NT2/D1 (cell line): ENCODE measurements around the gene ALDH1B1.
"Not testable (repeated sequence)": the region's sequence is repeated elsewhere in the genome, so short reads cannot be mapped to it uniquely, and the experiment has no call there.

Experiments used
- DNase-seq: peaks from one replicate; pipeline ENCODE4 v3.0.0-alpha.2; 2011; ENCODE audit warnings: low read depth, low spot score
- H3K27me3 ChIP-seq: 2 replicates; pipeline ENCODE4 v1.6.0; 2011; ENCODE audit warnings: mild to moderate bottlenecking; ENCODE audit not compliant: insufficient read length, insufficient read depth
- H3K36me3 ChIP-seq: 2 replicates; pipeline ENCODE4 v1.6.1; 2011; ENCODE audit warnings: mild to moderate bottlenecking, low read length, mixed read lengths; ENCODE audit not compliant: insufficient read depth, insufficient read length
- H3K4me1 ChIP-seq: 2 replicates; pipeline ENCODE4 v1.5.1; 2011; ENCODE audit not compliant: insufficient read depth, insufficient read length
- H3K4me3 ChIP-seq: 2 replicates; pipeline ENCODE4 v1.5.1; 2011; ENCODE audit warnings: low read depth; ENCODE audit not compliant: insufficient read length
- H3K9ac ChIP-seq: 2 replicates; pipeline ENCODE4 v1.6.0; 2011; ENCODE audit warnings: low read depth; ENCODE audit not compliant: insufficient read length
- H3K9me3 ChIP-seq: 2 replicates; pipeline ENCODE4 v1.5.1; 2011; ENCODE audit warnings: mild to moderate bottlenecking, low read length; ENCODE audit not compliant: insufficient read depth
- SUZ12 ChIP-seq: IDR thresholded peaks from 2 replicates; pipeline ENCODE4 v1.6.1; 2011; ENCODE audit not compliant: insufficient read length, insufficient read depth; ENCODE audit errors: extremely low read depth
- YY1 ChIP-seq: IDR thresholded peaks from 2 replicates; pipeline ENCODE4 v1.6.1; 2011; ENCODE audit not compliant: insufficient read length, insufficient read depth
- ZNF274 ChIP-seq: IDR thresholded peaks from 2 replicates; pipeline ENCODE4 v1.6.1; 2011; ENCODE audit warnings: mild to moderate bottlenecking, low read depth, low read length

The ALDH1B1 gene

DNA sequence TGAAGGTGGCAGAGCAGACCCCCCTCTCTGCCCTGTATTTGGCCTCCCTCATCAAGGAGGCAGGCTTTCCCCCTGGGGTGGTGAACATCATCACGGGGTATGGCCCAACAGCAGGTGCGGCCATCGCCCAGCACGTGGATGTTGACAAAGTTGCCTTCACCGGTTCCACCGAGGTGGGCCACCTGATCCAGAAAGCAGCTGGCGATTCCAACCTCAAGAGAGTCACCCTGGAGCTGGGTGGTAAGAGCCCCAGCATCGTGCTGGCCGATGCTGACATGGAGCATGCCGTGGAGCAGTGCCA, 3.8 kb downstream of the ALDH1B1 start:
- Histone ChIP-seq H3K9ac (no peak overlapping the region), H3K4me3 (no peak overlapping the region), H3K9me3 (no peaks in the 10 kb centered on the region), H3K4me1 (peaks cover 6% of the 10 kb centered on the region), H3K36me3 (peaks cover 47% of the 10 kb centered on the region), H3K27me3 (peaks cover 3% of the 10 kb centered on the region)
- no peak for DNase-seq
- no peak for TF ChIP-seq ZNF274
- no peak for TF ChIP-seq SUZ12
- no peak for TF ChIP-seq YY1

DNA sequence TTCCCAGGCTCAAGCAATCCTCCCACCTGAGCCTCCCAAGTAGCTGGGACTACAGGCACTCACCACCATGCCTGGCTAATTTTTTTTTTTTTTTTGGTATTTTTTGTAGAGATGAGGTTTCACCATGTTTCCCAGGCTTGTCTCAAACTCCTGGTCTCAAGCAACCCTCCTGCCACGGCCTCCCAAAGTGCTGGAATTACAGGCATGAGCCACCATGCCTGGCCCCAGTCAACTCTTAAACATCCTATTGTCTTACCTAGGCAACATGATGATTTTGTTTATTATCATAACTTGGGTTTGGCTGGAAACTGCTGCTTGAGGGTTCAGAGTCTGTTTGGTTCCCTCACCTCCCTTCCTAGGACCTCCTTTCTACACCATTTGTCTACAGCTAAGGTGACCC, 6.7 kb downstream of the ALDH1B1 start:
- not testable (repeated sequence) for DNase-seq, H3K9me3 ChIP-seq, H3K9ac ChIP-seq

DNA sequence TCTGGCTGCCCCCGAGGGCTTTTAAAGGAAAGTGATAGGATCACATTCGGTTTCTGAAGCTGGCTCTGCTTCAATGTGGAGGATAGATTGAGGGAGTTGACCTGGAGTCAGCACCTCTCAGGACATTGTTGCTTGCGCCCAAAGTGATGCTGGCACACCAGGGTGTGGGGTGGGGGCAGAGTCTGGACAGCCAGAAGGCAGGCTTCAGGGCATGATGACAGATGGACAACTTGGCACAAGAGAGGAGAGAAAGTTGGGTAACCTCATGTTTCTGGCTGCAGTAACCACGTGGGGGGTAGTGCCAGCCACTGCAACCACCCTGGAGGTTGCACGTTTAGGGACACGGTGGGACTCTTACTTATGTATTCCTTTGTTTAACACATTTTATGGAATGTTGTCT, 9.5 kb downstream of the ALDH1B1 start:
- H3K4me3 ChIP-seq: no peak overlapping the region
- H3K27me3 ChIP-seq: no peaks in the 10 kb centered on the region
- H3K9me3 ChIP-seq: no peaks in the 10 kb centered on the region
- H3K9ac ChIP-seq: no peak overlapping the region
- peaks cover 17% of the 10 kb centered on the region for H3K36me3 ChIP-seq
- no peak for TF ChIP-seq SUZ12
- TF ChIP-seq ZNF274: no peak
- no peak for TF ChIP-seq YY1
- H3K4me1 ChIP-seq: peaks cover 9% of the 10 kb centered on the region
- DNase-seq: no peak

More for the DNA sequence above, 6.7 kb downstream of the ALDH1B1 start:
- H3K4me3 ChIP-seq, H3K27me3 ChIP-seq, H3K4me1 ChIP-seq: not testable (repeated sequence)
- H3K36me3 ChIP-seq: peaks cover 43% of the 10 kb centered on the region

DNA sequence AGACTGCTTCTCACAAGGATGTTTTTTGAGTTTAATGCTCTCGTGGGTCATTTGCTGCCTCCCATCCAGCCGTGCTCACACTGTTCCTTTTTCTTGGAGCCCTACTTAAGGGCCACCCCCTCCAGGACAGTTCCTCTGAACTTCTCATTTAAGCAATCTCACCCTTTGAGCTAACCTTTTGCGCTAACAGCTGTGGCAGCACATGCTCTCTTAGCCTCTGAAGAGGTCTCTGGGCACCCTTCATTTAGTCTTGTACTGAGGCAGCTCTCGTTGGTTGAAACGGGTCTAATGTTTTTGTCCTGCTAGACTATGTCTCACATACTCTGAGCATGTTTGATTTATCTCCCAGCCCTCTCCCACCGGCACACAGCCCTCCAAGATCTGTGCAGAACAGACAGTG, 11.8 kb downstream of the ALDH1B1 start:
- H3K9ac ChIP-seq: no peak overlapping the region
- H3K27me3 ChIP-seq: no peaks in the 10 kb centered on the region
- H3K4me3 ChIP-seq: no peak overlapping the region
- H3K36me3 ChIP-seq: no peaks in the 10 kb centered on the region
- DNase-seq: no peak
- no peaks in the 10 kb centered on the region for H3K9me3 ChIP-seq
- no peak for TF ChIP-seq YY1
- no peak for TF ChIP-seq SUZ12
- TF ChIP-seq ZNF274: no peak
- H3K4me1 ChIP-seq: peaks cover 9% of the 10 kb centered on the region

DNA sequence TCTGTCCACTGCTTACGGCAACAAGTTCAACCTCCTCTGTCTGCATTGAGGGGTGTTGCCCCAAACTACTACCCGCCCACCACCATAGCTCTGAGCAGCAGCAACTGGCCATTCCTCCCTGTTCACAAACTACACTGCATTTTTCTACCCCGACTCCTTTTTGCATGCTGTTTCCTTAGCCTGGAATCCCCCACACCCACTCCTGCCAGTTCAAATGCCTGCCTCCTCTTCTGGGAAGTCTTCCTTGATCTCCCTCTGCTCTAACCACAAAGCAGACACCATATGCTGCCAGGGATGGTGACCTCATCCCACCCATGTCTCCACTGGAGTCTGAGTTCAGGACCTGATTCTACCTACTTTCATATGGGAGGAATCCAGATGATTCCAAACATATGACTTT, 13.3 kb downstream of the ALDH1B1 start:
- no peaks in the 10 kb centered on the region for H3K27me3 ChIP-seq
- DNase-seq: no peak

DNA sequence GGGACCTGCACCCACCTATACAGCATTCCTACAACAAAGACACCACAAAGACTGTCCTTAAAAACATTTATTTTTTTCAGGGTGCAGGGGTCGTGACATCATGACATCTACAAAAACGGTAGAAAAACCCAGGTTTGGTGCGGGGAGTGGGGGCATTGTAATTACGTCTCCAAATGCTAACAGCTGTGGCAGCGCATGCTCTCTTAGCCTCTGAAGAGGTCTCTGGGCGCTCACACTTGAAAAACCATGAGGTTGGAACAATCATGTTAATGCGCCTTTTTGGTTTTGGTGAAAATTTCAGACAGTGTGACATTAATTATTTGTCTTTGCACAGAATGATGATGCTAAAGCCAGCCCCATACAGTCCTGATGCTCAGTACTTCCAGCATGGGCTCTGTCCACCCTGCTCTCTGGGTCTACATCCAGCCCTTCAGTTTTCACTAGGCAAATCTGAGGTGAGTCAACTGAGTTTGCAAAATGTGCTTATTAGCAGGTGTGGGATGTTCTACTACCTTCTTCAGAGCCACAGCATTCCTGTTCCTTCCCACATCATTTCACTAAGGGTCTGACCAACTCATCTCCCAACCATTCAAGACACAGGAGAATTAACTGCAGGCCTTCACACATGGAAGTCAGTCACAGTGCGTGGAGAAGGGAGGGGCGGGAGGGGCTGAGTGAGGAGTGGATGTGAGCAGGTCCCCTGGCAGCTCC, 14.1 kb downstream of the ALDH1B1 start:
- TF ChIP-seq ZNF274 (no peak), YY1 (no peak), SUZ12 (no peak)
- H3K9me3 ChIP-seq: no peaks in the 10 kb centered on the region
- no peak overlapping the region for H3K9ac ChIP-seq
- no peaks in the 10 kb centered on the region for H3K27me3 ChIP-seq
- peaks cover 4% of the 10 kb centered on the region for H3K4me1 ChIP-seq
- no peak for DNase-seq
- no peak overlapping the region for H3K4me3 ChIP-seq
- no peaks in the 10 kb centered on the region for H3K36me3 ChIP-seq

More for the DNA sequence above, 13.3 kb downstream of the ALDH1B1 start:
- Histone ChIP-seq H3K9ac (no peak overlapping the region), H3K36me3 (no peaks in the 10 kb centered on the region), H3K4me1 (peaks cover 9% of the 10 kb centered on the region), H3K9me3 (no peaks in the 10 kb centered on the region), H3K4me3 (no peak overlapping the region)
- TF ChIP-seq ZNF274 (no peak), YY1 (no peak), SUZ12 (no peak)

DNA sequence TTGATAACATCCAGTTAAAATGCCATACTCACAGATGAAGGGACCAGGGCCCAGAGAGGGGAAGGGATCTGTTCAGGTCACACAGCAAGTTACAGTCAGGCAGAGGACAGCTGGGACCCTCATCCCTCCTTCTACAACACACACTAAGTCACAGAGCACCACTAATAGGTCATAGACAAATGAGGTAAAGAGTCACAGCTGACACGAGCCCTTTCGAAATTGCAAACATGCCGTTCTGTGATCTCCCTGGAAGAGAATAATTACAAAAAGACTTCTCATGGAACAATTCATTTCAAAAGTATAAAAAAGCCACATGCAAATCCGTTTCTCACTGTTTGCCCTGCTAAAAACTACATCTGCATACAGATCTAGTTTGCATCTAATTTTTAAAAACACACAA, 16.2 kb downstream of the ALDH1B1 start:
- TF ChIP-seq SUZ12: no peak
- no peak for TF ChIP-seq YY1
- no peak for TF ChIP-seq ZNF274
- Histone ChIP-seq H3K9me3 (no peaks in the 10 kb centered on the region), H3K9ac (no peak overlapping the region)

DNA sequence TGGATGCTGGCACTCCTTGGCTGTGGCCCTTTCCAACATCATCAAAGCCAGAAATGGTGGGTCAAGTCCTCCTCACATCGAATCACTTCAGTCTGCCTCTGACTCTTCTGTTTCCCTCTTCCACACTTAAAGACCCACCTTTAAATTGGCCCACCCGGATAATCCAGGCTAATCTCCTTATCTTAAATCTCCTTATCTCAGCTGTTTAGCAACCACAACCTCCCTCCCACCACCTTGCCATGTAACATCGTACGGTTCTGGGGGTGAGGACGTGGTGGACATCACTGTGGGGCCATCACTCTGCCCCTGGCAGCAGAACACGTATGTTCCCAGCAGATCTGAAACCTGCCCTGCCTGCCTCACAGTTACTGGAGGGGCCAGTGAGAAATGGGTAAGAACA, 20.2 kb downstream of the ALDH1B1 start:
- H3K9ac ChIP-seq: no peak overlapping the region
- peaks cover 2% of the 10 kb centered on the region for H3K36me3 ChIP-seq
- DNase-seq: no peak
- H3K27me3 ChIP-seq: no peaks in the 10 kb centered on the region
- H3K9me3 ChIP-seq: no peaks in the 10 kb centered on the region
- no peak overlapping the region for H3K4me3 ChIP-seq
- H3K4me1 ChIP-seq: peaks cover 8% of the 10 kb centered on the region
- TF ChIP-seq SUZ12 (no peak), YY1 (no peak), ZNF274 (no peak)

More for the DNA sequence above, 16.2 kb downstream of the ALDH1B1 start:
- Histone ChIP-seq H3K4me3 (no peak overlapping the region), H3K36me3 (peaks cover 2% of the 10 kb centered on the region), H3K4me1 (peaks cover 4% of the 10 kb centered on the region), H3K27me3 (no peaks in the 10 kb centered on the region)
- no peak for DNase-seq
